HG03103 (cell line): Measurements from ENCODE around the gene MEGF10.
"Not testable (repeated sequence)": the region's sequence is repeated elsewhere in the genome, so short reads cannot be mapped to it uniquely, and the experiment has no call there.

Experiments
- ATAC-seq: cut with Tn5 transposase; IDR thresholded peaks from one replicate; pipeline ENCODE4 v1.9.1; 2021; ENCODE audit warnings: low read depth; ENCODE audit not compliant: unreplicated experiment

MEGF10 gene

GRCh38 chr5:127297348-127298035, 6.9 kb downstream of the MEGF10 start:
- ATAC-seq, result no peak

GRCh38 chr5:127298036-127298429, 7.4 kb downstream of the MEGF10 start:
- no peak for ATAC-seq

GRCh38 chr5:127298656-127299055, 8.1 kb downstream of the MEGF10 start:
- no peak for ATAC-seq

GRCh38 chr5:127299678-127300077, 9.1 kb downstream of the MEGF10 start:
- ATAC-seq, result no peak

GRCh38 chr5:127302509-127302908, 11.9 kb downstream of the MEGF10 start:
- no peak for ATAC-seq

- ATAC-seq, result no peak
These were observed 12.8 kb downstream of the MEGF10 start for GRCh38 chr5:127303404-127303803.

- ATAC-seq, result no peak
These were observed 14.9 kb downstream of the MEGF10 start for GRCh38 chr5:127305493-127305892.

- no peak for ATAC-seq
These were observed 15.4 kb downstream of the MEGF10 start for GRCh38 chr5:127306036-127306435.

- ATAC-seq, result no peak
These were observed 16.1 kb downstream of the MEGF10 start for GRCh38 chr5:127306647-127307046.

GRCh38 chr5:127307868-127308267, 17.3 kb downstream of the MEGF10 start:
- ATAC-seq, result no peak

GRCh38 chr5:127308325-127308724, 17.7 kb downstream of the MEGF10 start:
- not testable (repeated sequence) for ATAC-seq

GRCh38 chr5:127308945-127309344, 18.3 kb downstream of the MEGF10 start:
- no peak for ATAC-seq

- no peak for ATAC-seq
These were observed 20.8 kb downstream of the MEGF10 start for GRCh38 chr5:127311349-127311748.

GRCh38 chr5:127311781-127312525, 21.4 kb downstream of the MEGF10 start:
- no peak for ATAC-seq

- ATAC-seq, result no peak
These were observed 22.8 kb downstream of the MEGF10 start for GRCh38 chr5:127313379-127313778.

- peak; percentile 93 for ATAC-seq
These were observed 23.4 kb downstream of the MEGF10 start for GRCh38 chr5:127313847-127314473.

GRCh38 chr5:127316011-127316410, 25.4 kb downstream of the MEGF10 start:
- no peak for ATAC-seq

GRCh38 chr5:127317385-127317784, 26.8 kb downstream of the MEGF10 start:
- not testable (repeated sequence) for ATAC-seq

- peak; percentile 97 for ATAC-seq
These were observed 29.7 kb downstream of the MEGF10 start for GRCh38 chr5:127320032-127320965.

- no peak for ATAC-seq
These were observed 30.9 kb downstream of the MEGF10 start for GRCh38 chr5:127321465-127321864.

- ATAC-seq, result no peak
These were observed 31.8 kb downstream of the MEGF10 start for GRCh38 chr5:127322403-127322802.
